ENCODE data around the gene CCDC192.

CCDC192 gene

GRCh38 chr5:127849891-127850290 lies 146.7 kb downstream of the CCDC192 start:
- H3K4me3 ChIP-seq (ENCODE audit: low read length) = no peak overlapping the region
- no peaks in the 10 kb centered on the region for H3K9me3 ChIP-seq (ENCODE audit: control insufficient read depth, insufficient read depth, low read length)
- no peaks in the 10 kb centered on the region for H4K20me1 ChIP-seq (ENCODE audit: control insufficient read depth, insufficient read depth, low read depth, low read length)
- H3K27ac ChIP-seq (ENCODE audit: low read depth, low read length) = no peak overlapping the region
- H3F3A ChIP-seq (ENCODE audit: control insufficient read depth, insufficient read depth) = no peaks in the 10 kb centered on the region
- no peaks in the 10 kb centered on the region for H3K9me2 ChIP-seq (replicated peaks; ENCODE audit: control insufficient read depth, low read length)
- H3K4me1 ChIP-seq (ENCODE audit: control insufficient read depth, low read length) = no peaks in the 10 kb centered on the region
- H3K79me2 ChIP-seq (ENCODE audit: control insufficient read depth, low read length) = no peaks in the 10 kb centered on the region
- H3K27me3 ChIP-seq (ENCODE audit: control insufficient read depth, low read length) = no peaks in the 10 kb centered on the region
- TF ChIP-seq CTCF (IDR thresholded peaks at IDR 0.05; ENCODE audit: low read depth, low read length, poor library complexity, severe bottlenecking) = no peak
- H3K4me2 ChIP-seq (ENCODE audit: low read length) = no peak overlapping the region
- H3K36me3 ChIP-seq (ENCODE audit: control insufficient read depth, low read length) = no peaks in the 10 kb centered on the region

GRCh38 chr5:127851964-127852363 lies 148.8 kb downstream of the CCDC192 start:
- H3K27me3 ChIP-seq (ENCODE audit: control insufficient read depth, low read length) = no peaks in the 10 kb centered on the region
- H4K20me1 ChIP-seq (ENCODE audit: control insufficient read depth, insufficient read depth, low read depth, low read length) = no peaks in the 10 kb centered on the region
- H3K4me3 ChIP-seq (ENCODE audit: low read length) = no peak overlapping the region
- no peak overlapping the region for H3K27ac ChIP-seq (ENCODE audit: low read depth, low read length)
- no peaks in the 10 kb centered on the region for H3K36me3 ChIP-seq (ENCODE audit: control insufficient read depth, low read length)
- H3K4me1 ChIP-seq (ENCODE audit: control insufficient read depth, low read length) = no peaks in the 10 kb centered on the region
- H3F3A ChIP-seq (ENCODE audit: control insufficient read depth, insufficient read depth) = no peaks in the 10 kb centered on the region
- H3K79me2 ChIP-seq (ENCODE audit: control insufficient read depth, low read length) = no peaks in the 10 kb centered on the region
- H3K9me2 ChIP-seq (replicated peaks; ENCODE audit: control insufficient read depth, low read length) = no peaks in the 10 kb centered on the region
- H3K9me3 ChIP-seq (ENCODE audit: control insufficient read depth, insufficient read depth, low read length) = no peaks in the 10 kb centered on the region
- no peak overlapping the region for H3K4me2 ChIP-seq (ENCODE audit: low read length)
- TF ChIP-seq CTCF (IDR thresholded peaks at IDR 0.05; ENCODE audit: low read depth, low read length, poor library complexity, severe bottlenecking) (no peak), EZH2phosphoT487 (IDR thresholded peaks at IDR 0.05; ENCODE audit: borderline replicate concordance, low read length) (no peak)

- Histone ChIP-seq H3K4me3 (ENCODE audit: low read length) (no peak overlapping the region), H3K27ac (ENCODE audit: low read depth, low read length) (no peak overlapping the region), H3K4me2 (ENCODE audit: low read length) (no peak overlapping the region), H3K27me3 (ENCODE audit: control insufficient read depth, low read length) (no peaks in the 10 kb centered on the region), H3K9me3 (ENCODE audit: control insufficient read depth, insufficient read depth, low read length) (no peaks in the 10 kb centered on the region), H3F3A (ENCODE audit: control insufficient read depth, insufficient read depth) (no peaks in the 10 kb centered on the region), H3K4me1 (ENCODE audit: control insufficient read depth, low read length) (no peaks in the 10 kb centered on the region), H4K20me1 (ENCODE audit: control insufficient read depth, insufficient read depth, low read depth, low read length) (no peaks in the 10 kb centered on the region), H3K36me3 (ENCODE audit: control insufficient read depth, low read length) (no peaks in the 10 kb centered on the region), H3K9me2 (replicated peaks; ENCODE audit: control insufficient read depth, low read length) (no peaks in the 10 kb centered on the region), H3K79me2 (ENCODE audit: control insufficient read depth, low read length) (no peaks in the 10 kb centered on the region)
- no peak for TF ChIP-seq CTCF (IDR thresholded peaks at IDR 0.05; ENCODE audit: low read depth, low read length, poor library complexity, severe bottlenecking)
- TF ChIP-seq EZH2phosphoT487 (IDR thresholded peaks at IDR 0.05; ENCODE audit: borderline replicate concordance, low read length) = no peak
Measured at GRCh38 chr5:127854520-127854919, 151.3 kb downstream of the CCDC192 start.

GRCh38 chr5:127856292-127856691 lies 153.1 kb downstream of the CCDC192 start:
- no peak for TF ChIP-seq EZH2phosphoT487 (IDR thresholded peaks at IDR 0.05; ENCODE audit: borderline replicate concordance, low read length)
- TF ChIP-seq CTCF (IDR thresholded peaks at IDR 0.05; ENCODE audit: low read depth, low read length, poor library complexity, severe bottlenecking) = no peak
- Histone ChIP-seq H3K36me3 (ENCODE audit: control insufficient read depth, low read length) (no peaks in the 10 kb centered on the region), H3K4me3 (ENCODE audit: low read length) (no peak overlapping the region), H3K79me2 (ENCODE audit: control insufficient read depth, low read length) (no peaks in the 10 kb centered on the region), H3K9me2 (replicated peaks; ENCODE audit: control insufficient read depth, low read length) (no peaks in the 10 kb centered on the region), H4K20me1 (ENCODE audit: control insufficient read depth, insufficient read depth, low read depth, low read length) (no peaks in the 10 kb centered on the region), H3K4me1 (ENCODE audit: control insufficient read depth, low read length) (no peaks in the 10 kb centered on the region), H3F3A (ENCODE audit: control insufficient read depth, insufficient read depth) (no peaks in the 10 kb centered on the region), H3K4me2 (ENCODE audit: low read length) (no peak overlapping the region), H3K27me3 (ENCODE audit: control insufficient read depth, low read length) (no peaks in the 10 kb centered on the region), H3K27ac (ENCODE audit: low read depth, low read length) (no peak overlapping the region), H3K9me3 (ENCODE audit: control insufficient read depth, insufficient read depth, low read length) (no peaks in the 10 kb centered on the region)
